NCI-H1436 treated with DMSO at 0.1 percent for 48 hours (cell line): Measurements from ENCODE around the gene USP16.

Experiments used
- DNase-seq: peaks from one replicate; lab custom pipeline; 2025; lab: John Stamatoyannopoulos, UW

Gene USP16

DNA sequence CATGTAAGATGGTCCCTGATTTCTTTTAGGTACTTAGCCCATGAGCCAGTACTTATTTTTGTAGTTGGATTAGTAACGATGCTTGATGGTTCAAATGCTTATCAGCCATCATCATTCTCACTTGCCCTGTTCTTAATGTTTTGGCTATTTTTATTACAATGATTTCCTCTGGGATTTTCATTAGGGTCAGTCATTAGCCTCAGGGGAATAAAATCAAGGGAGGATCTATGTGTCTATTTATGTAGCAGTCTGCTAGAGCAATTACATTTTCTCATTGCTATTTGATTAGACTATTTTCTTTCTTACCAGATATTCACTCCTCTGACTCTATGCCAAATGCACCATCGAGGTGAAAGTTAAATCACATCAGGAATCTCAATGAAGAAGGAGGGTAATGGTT is 59.9 kb downstream of the USP16 start:
- no peak for DNase-seq

DNA sequence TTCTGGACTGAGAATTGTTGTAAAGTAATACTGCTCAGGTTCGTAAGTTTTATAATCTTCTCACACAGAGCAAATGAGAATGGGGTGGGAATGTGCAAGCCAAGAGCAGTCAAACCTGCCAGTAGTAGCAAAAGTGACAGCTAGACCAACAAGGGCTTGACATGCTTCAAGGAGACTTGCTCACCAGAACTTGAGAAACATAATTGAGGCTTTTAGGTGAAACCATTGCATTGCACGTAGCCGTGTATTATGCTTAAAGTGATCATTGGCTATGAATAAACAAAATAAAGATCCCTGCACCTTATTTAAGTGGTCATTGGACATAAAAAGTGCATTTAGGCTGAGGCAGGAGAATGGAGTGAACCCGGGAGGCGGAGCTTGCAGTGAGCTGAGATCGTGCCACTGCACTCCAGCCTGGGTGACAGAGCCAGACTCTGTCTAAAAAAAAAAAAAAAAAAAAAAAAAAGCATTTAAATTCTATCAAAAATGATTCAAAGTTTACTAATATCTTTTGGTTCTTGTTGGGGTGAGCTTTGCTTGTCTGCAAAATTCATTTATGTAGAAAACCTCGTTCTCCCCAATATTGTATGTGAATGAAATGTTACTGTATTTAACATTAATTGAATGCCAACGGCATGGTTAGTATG is 60.8 kb downstream of the USP16 start:
- no peak for DNase-seq

GRCh38 chr21:29091033-29091432 is 66.6 kb downstream of the USP16 start:
- DNase-seq, result no peak

DNA sequence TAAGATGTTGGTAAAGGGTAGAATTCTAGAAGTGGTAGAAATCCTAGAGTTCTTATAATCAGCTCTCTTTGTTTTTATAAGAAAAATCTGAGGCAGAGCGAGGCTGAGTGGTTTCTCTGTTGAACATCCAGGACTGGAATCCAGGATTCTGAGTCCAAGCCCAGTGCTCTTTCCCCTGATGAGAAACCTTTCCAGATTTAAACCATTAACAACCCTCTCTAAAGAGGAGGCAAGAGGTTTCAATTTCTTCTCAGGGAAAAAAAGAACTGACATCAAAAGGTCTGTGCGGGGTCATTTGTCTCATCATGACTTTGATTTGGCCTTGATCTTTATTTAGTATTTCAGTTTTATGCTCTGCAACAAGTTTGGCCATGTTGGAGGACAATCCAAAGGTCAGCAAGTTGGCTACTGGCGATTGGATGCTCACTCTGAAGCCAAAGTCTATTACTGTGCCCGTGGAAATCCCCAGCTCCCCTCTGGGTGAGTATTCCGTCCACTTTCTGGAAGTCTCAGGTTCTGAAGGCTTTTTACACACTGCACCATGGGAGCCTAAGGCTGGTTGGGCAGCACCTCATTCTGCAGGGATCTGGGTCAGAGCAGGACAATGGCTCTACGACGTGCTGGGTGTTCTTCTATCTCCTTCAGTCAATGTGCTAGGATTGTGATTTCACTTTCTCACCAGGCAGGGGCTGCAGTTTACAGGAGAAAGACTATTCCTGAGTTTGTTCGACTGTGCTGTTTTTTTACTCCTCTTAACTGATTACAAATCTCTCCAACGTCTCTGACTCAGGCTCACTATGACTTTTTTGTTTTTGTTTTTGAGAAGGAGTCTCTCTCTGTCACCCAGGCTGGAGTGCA is 67.9 kb downstream of the USP16 start:
- DNase-seq, result no peak

DNA sequence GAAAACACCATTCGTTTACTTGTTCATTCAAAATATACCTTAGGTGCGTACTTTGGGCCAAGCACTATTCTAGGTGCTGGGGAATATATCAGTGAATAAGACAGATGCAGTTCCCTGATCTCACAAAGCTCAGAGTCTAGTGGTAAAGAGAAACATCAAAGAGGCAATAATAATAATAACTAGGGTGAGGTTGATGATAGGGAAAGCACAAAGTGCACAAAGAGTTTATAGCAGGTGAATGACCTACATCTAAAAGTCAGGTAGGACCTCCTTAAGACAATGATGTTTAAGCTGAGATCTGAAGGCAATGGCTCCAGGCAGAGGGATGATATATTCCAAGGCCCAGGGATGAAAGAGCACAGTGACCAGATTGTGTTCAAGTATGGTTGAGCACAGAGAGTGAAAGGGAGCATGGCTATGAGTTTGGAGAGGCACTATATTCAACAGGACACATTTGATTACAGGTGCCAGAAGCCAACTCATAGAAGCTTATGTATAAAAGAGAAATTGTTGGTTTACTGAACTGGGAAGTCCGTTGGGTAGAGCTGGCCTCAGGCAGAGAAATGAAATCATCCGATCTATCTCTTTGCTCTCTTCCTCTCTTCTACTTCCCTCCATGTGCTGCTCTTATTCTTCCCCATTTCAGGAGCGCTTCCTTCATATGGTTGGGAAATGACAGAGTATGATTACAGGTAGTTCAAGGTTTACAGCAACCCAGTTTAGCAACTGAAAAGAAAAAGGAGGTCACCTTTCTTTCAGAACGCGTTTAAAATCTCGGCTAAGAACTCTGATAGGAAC is 71.9 kb downstream of the USP16 start:
- DNase-seq, result no peak

- DNase-seq, result no peak
Measured at GRCh38 chr21:29098156-29098555, 73.7 kb downstream of the USP16 start.

- no peak for DNase-seq
Measured at GRCh38 chr21:29102791-29103257, 78.4 kb downstream of the USP16 start.
